ENCODE results near the gene NIPAL3.
"Not testable (repeated sequence)": the region's sequence is repeated elsewhere in the genome, so short reads cannot be mapped to it uniquely, and the experiment has no call there.

NIPAL3 gene

DNA sequence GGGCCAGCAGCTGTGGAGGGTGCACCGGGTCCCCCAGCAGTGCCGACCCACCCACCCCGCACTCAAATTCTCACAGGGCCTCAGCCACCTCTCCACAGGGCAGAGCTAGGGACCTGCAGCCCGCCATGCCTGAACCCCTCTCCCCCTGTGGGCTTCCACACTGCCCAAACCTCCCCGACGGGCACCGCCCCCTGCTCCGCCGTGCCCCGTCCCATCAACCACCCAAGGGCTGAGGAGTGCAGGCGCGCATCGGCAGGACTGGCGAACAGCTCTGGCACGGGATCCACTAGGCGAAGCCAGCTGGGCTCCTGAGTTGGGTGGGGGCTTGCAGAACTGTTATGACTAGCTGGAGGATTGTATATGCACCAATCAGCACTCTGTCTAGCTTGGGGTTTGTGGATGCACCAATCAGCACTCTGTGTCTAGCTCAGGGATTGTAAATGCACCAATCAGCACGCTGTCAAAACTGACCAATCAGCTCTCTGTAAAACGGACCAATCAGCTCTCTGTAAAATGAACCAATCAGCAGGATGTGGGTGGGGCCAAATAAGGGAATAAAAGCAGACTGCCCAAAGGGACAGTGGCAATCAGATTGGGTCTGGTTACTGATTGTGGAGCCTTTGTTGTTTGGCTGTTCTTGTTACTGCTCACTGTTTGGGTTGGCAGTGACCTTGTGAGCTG lies 74.6 kb downstream of the NIPAL3 start:
- no peak for DNase-seq (ENCODE audit: low read depth)

DNA sequence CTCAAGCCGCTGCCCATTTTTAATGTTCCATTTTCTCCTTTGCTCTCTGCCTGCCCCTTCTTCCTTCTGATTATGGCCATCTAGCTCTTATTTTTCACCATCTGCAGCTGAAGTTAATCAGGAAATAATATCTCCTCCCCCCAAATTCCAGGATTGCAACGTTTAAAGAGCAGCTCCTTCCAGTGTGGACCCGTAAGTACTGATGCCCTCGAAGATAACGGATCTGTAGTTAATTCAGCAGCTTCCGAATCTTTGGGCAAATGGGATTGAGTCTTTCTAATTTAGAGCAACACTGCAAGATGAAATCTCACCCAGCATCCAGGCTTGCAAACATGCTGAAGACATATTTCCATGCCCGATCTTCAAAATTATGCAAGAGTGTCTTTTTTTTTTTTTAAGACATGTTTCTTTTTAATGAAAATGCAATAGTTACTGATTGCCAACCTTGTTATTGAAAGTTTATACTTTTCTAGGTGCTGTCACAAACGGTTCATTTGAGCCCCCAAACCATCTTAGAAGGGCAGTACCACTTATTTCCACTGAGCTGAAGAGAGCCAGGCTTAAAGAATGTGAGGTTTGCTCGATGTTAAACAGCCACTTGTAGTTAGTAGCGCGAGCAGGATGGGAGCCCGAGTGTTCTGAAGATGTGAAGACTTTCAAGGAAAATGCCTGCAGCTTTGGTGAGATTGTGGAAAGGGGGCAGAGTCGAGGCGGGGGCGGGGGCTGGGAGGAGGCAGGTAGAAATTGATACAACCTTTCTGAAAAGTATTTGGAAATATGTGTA lies 76.2 kb downstream of the NIPAL3 start:
- no peak for DNase-seq (ENCODE audit: low read depth)

DNA sequence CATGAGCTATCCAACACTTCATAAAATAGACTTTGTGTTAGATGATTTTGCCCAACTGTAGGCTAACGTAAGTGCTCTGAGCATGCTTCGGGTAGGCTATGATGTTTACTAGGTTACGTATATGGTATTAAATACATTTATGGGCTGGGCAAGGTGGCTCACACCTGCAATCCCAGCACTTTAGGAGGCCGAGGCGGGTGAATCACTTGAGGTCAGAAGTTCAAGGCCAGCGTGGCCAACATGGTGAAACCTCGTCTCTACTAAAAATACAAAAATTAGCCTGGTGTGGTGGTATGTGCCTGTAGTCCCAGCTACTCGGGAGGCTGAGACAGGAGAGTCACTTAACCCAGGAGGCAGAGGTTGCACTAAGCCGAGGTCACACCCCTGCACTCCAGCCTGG lies 77.3 kb downstream of the NIPAL3 start:
- DNase-seq (ENCODE audit: low read depth) = not testable (repeated sequence)

DNA sequence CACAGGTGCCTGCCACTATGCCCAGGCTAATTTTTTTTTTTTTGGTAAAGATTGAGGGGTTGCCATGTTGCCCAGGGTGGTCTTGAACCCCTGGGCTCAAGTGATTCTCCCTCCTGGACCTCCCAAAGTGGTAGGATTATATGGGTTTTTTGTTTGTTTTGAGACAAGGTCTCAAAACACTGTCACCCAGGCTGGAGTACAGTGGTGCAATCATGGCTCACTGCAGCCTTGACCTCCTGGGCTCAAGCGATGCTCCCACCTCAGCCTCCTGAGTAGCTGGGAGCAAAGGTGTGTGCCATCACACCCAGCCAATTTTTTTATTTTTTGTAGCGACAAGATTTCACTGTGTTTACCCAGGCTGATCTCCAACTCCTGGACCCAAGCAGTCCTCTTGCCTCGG lies 78.2 kb downstream of the NIPAL3 start:
- DNase-seq (ENCODE audit: low read depth) = no peak

DNA sequence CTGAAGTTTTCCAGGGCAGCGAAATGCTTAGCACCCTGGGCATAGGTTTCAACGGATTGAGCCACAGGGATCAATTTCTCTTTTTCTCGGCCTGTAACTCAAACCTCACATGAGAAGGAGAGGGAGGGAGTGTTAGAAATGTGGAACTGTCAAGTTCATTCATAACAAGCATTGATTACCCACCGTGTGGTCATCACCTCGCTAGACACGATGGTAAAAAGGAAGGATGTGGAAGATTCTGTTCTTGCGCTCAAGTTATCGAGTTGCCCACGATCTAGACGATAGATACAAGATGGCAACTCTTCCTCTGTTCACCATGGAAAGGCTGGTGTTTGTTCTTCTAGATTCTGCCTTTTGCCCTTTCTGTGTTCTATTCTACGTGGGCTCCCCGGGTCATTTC lies 83.0 kb downstream of the NIPAL3 start:
- DNase-seq (ENCODE audit: low read depth) = no peak

DNA sequence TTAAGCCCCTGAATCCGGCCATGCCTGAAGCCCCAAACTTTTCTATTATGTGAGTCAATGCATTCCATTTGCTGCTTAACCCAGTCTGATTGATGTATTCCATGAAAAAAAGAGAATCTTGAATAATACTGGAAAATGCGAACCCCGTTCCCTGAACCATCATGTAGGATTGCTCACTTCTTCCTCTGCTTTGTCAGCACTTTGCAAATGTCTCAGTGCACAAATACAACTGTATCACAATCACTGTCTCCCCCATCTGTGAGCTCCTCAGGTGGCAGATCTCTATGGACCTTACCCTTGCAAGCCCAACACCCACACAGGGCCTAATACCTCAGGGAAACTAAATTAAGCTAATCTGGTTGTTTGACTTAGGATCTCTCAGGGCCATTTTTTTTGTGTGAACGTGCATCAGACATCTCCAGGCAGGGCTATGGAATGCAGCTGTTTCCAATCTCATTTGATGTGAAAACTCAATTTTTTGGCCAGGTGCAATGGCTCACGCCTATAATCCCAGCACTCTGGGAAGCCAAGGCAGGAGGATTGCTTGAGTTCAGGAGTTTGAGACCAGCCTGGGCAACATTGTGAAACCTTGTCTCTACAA lies 84.9 kb downstream of the NIPAL3 start:
- no peak for DNase-seq (ENCODE audit: low read depth)

DNA sequence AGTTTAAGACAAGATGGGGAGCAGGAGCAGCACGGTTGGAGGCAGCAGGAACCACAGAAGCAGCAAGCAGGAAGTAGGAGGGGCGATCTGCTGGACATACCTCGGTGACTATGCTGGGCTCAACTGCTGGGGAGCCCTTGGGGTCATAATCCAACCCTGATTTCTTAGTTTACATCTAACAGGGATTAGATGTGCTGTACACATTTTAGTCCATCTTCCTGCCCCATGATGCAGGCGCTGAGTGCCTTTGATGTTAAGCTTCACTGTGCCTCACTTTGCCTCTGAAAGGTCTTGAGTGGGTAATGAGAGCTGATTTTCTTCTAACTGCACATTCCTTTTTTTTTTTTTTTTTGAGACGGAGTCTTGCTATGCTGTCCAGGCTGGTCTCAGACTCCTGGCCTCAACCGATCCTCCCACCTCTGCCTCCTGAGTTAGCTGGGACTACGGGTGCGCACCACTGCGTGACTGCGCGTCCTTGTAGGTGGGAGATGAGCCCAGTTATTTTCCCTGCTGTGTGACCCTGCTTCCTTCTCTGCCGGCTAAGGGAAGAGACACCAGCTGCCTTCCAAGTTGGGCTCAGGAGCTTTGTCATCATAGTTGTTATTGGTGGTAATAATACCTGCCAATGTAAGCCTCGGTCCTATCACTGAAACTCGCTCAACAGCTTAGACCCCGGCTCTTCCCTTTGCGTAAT lies 85.9 kb downstream of the NIPAL3 start:
- DNase-seq (ENCODE audit: low read depth) = peak; percentile 14

DNA sequence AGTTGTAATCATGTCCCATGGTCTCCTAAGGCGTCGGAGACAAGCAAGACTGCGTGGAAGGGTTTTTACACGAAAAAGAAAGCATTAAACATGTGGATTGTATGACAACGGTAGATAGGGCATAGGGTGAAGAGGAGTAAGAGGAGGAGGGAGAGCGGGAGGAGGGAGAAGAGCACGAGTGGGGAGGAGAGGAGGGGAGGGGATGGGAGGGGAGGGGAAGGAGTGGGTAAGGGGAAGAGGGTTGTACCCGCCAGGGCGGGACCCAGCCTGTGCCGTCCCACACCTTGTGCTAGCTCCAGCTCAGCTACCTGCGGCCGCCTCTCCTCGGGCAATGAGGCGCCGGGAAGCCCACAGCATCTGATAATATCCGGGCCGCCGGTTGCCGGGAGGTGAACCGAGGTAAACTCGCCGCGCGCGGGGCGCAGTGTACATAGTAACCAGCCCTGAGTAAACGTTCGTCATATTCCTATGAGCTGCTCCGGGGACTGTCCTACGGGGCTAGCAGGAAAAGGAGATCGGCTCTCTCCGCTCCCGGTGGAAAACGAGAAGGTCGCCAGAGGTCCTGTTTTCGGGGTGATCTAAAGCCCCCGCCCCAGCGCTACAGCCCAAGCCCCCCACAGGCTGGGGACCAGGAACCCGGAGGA lies 86.6 kb downstream of the NIPAL3 start:
- peak; percentile 58 for DNase-seq (ENCODE audit: low read depth)

DNA sequence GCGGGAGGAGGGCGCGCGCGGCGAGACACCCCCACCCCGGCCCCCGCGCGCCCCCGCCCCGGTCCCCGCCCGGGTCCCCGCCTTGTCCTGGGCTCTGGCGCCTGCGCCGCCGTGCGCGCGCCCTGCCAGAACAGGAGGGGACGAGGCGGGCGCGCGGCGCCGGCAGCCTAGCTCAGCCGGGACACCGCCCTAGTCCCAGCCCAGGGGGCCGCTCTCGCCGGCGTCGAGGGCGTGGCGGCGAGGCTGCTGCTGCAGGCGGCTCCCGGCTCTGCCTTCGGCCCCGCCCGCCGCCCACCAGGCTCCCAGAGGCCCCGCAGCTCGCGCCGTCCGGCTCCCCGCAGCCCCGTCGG lies 87.1 kb downstream of the NIPAL3 start, which contains the start of gene RCAN3:
Gene RCAN3, plus strand, starts transcription at position 128 of the 350 bp plus-strand sequence. CDS start 11,537 bp downstream, outside the sequence.
- DNase-seq (ENCODE audit: low read depth) = peak; percentile 64

DNA sequence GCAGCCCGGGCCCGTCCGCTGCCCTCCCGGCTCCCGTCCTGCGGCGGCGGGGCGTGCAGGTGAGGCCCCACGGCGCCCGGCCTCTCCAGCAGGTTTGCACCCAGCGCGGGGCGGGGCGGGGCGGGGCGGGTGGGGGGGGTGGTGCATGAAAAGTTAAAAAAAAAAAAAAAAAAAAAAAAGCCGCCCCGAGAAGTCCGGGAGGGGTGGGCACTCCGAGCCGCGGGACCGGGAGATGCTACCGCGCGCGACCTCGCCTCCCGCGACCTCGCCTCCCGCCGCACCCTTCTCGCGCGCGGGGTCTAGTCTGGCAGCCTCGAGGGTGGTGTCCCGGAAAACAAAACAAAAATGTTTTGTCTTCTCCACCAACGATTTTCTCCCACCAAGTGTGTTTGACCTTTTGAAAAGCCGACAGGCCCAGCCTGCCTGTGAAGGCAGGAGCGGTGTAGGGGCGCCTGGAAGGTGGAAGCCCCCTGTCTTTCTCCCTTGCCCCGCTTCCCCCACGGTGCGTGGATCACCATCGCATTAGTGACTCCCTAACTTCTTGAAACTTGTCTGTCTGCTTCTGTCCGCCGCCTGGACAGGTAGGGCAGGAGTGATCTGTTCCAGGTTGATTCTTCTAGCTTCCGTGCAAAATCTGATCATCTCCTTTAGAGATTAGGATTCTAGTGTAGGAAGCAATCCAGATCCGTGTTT lies 87.6 kb downstream of the NIPAL3 start:
- DNase-seq (ENCODE audit: low read depth) = no peak

DNA sequence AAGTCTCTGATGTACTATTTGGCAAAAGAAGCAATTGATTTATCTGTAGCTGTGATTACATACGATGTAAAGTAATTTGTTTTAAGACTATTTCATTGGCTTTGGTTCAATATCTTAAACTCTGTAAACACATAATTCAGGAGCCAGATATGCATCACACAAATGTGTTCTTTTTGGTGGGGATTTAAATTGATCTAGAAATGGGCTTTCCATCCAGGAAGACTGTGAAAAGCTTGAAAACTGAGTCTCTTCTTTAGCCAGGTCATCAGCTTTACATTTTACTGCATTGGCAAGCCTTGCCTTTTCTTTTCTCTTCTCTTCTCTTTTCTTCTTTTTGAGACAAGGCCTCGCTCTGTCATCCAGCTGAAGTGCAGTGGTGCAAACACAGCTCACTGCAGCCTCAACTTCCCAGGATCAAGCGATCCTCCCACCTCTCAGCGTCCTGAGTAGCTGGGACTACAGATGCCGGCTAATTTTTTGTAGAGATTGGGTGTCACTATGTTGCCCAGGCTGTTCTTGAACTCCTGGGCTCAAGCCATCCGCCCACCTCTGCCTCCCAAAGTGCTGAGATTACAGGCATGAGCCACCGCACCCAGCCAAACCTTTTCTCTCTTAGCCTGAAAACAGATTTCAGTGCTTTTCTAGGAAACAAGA lies 88.4 kb downstream of the NIPAL3 start:
- no peak for DNase-seq (ENCODE audit: low read depth)

DNA sequence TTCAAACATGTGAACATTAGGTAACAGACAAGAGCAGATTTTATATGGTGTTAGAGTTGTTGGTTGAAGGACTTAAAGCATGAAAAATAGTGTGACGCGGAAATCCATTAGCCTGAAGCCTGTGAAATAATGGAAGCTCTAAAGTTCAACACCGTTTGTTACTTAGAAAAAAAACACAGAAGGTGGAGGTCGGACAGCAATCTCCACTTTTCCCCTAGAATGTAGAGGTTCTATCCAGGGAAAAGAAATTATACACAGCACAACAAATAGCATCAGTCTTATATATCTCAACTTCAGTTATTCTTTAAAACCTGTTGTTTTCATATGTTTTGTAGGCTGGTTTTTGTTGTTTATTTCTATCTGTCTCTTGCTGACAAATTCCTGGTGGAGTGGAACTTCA lies 89.0 kb downstream of the NIPAL3 start:
- no peak for DNase-seq (ENCODE audit: low read depth)

DNA sequence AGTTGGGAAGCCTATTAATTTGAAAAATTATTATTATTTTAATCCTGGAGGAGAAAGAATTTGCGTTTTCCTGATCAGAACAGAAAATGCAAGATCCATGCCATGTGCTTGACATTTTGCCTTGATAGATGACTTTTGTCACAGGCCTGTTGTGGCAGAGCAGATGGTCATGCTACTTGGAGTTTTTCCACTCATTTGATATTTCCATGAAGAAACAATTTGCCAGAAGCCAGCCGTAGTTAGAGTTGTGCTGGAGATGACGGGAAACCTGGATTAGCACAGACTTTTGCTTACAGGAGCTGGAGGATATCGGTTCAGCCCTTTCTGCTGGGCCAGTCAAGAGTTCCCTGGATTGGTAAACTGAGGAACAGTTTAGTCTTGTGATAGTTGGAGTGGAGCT lies 90.2 kb downstream of the NIPAL3 start:
- DNase-seq (ENCODE audit: low read depth) = no peak

DNA sequence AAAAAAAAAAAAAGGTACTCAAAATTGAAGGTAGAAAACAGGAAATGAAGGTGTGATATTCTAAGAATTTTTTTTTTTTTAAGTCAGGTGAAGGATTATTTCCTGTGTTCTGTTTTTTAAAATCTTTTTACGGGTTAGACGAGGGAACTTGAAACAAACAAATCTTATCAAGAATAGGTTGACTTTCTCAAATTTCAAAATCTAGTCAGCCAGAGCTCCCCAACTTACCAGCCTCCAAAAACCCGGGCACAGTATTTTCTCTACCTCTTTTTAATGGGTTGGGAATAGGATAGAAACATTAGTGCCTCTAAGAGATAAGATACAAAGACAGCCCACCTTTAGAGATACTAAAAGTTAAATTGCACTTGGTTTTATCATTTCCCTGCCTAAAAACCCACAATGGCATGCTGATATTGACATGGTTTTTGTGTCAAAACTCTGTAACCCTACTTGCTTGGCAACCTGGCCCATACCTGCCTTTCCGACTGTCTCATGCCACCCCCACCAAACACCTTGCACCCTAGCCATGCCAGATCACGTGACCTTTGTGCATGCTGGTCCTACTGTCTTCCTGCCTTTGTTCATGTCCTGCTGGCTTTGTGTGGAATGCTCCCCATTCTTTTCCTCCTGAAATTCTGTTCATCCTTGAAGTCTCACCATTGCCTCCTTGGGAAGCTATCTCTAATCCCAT lies 91.2 kb downstream of the NIPAL3 start:
- no peak for DNase-seq (ENCODE audit: low read depth)

DNA sequence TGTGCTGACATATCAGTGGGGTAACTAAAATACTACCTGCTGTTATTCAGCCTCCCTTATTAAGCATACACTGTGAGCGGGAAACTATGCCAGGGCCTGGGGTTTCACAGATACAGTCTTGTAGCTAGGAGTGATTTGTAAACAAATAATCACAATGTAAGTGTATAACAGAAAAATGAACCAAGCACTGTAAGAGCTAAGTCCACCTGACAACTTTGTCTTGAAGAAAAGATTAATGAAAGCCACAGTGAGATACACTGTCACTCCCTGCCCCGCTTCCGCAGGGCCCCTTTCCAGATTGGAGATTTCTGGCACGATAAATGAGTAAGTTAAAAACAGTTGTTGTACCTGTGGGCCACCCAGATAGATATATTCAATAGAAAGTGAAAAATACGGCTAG lies 91.8 kb downstream of the NIPAL3 start:
- DNase-seq (ENCODE audit: low read depth) = no peak

DNA sequence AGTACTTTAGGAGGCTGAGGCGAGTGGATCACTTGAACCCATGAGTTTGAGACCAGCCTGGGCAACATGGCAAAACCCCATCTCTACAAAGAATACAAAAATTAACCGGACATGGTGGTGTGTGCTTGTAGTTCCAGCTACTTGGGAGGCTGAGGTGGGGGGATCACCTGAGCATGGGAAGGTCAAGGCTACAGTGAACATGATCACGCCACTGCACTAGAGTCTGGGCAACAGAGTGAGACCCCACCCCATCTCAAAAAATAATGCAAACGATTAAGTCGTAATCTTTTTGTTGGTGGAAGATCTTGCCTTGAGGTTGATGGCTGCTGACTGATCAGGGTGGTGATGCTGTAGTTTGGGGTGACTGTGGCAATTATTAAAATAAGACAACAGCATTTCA lies 93.3 kb downstream of the NIPAL3 start:
- DNase-seq (ENCODE audit: low read depth) = no peak

DNA sequence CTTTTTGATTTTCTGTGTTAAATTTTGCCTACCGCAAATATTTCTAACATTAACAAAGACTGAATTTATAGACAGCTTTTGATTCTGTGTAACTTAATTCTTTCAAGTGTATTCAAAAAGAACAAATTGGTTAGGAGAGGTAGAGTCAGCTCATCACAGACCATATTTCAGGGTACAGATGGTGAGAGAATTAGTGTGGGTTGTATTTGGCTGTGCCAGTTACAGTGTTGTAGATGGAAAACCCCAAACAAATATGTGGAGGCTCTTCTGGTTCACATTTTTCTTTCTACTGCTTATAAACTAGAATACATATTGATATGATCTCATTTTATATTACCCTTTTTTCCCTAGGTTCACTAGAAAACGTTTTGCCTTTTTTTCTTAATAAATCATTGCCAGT lies 98.1 kb downstream of the NIPAL3 start:
- no peak for DNase-seq (ENCODE audit: low read depth)

DNA sequence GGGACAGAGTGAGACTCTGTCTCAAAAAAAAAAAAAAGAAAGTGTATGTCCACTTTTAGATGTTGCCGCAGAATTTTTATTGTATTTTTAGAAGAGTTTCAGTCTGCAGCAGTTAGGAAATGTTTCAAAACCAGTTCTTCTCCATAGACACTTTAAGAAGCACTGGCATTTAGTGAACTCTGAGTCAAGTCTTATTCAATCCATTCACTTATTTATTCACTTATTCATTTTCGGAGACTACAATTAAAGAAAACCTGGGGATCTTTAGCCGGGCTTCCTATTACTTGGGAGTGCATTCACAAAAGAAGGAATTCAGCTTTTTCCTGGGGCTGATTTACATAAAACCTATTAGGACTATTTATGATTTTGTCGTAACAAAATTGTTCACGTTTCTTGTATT lies 99.3 kb downstream of the NIPAL3 start:
- no peak for DNase-seq (ENCODE audit: low read depth)

DNA sequence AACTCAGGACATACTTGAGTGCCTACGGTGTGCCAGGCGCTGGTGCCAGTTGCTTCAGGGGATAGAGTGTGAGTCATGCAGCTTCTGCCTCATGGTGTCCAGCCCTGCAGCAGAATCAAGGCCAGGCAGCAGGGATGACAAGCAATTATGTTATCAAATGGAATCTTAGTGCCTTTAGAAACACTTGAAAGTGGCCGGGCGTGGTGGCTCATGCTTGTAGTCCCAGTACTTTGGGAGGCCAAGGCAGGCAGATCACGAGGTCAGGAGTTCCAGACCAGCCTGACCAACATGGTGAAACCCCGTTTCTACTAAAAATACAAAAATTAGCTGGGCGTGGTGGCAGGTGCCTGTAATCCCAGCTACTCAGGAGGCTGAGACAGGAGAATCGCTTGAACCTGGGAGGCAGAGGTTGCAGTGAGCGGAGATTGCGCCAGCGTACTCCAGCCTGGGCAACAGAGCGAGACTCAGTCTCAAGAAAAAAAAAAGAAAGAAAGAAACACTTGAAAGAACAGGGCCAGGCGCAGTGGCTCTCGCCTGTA lies 100.1 kb downstream of the NIPAL3 start:
- DNase-seq (ENCODE audit: low read depth) = peak; percentile 61

DNA sequence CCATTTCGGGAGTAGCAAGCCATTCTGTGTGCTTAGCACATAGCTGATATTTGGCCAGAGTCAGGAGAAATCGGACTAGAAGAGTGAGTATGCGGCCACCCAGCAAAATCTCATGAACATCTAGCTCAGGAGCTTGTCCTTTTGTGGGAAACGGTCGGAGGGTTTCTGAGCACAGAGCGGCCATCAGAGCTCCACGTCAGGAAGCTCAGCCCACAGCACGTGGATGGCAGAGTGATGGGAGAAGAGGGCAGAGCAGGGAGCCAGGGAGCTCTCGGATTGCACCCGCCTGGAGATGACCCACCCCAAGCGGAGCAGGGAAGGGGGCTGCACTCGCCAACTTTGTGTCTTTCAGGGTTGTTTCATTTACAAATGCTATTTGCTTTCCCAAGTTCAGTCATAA lies 100.9 kb downstream of the NIPAL3 start:
- DNase-seq (ENCODE audit: low read depth) = no peak

All from amniotic epithelial cell (primary cell).